Activated naive CD8-positive, alpha-beta T cell treated with anti-CD3 and anti-CD28 coated beads, Interleukin-2, amount 50 U/mL, for 16 hours (primary cell): ENCODE data around the gene STOM.
"Not testable (repeated sequence)": the region's sequence is repeated elsewhere in the genome, so short reads cannot be mapped to it uniquely, and the experiment has no call there.

Experiments
- DNase-seq: peaks from one replicate; pipeline ENCODE4 v3.0.0-alpha.2; 2020; ENCODE audit warnings: low read depth, low spot score

STOM gene

GRCh38 chr9:121301881-121302286 lies 68.2 kb downstream of the STOM start:
- no peak for DNase-seq

GRCh38 chr9:121300283-121301119 lies 69.5 kb downstream of the STOM start:
- no peak for DNase-seq

GRCh38 chr9:121299467-121300282 lies 70.4 kb downstream of the STOM start:
- no peak for DNase-seq

- no peak for DNase-seq
Measured at GRCh38 chr9:121298689-121299466, 71.2 kb downstream of the STOM start.

- DNase-seq, result no peak
Measured at GRCh38 chr9:121298016-121298538, 72.0 kb downstream of the STOM start.

- DNase-seq, result no peak
Measured at GRCh38 chr9:121297389-121297788, 72.7 kb downstream of the STOM start.

- DNase-seq, result no peak
Measured at GRCh38 chr9:121296213-121297127, 73.6 kb downstream of the STOM start.

GRCh38 chr9:121295662-121296191 lies 74.3 kb downstream of the STOM start:
- DNase-seq, result no peak

GRCh38 chr9:121294866-121295661 lies 75.0 kb downstream of the STOM start:
- DNase-seq, result no peak

GRCh38 chr9:121294151-121294743 lies 75.8 kb downstream of the STOM start:
- no peak for DNase-seq

GRCh38 chr9:121292801-121293241 lies 77.2 kb downstream of the STOM start:
- DNase-seq, result no peak

GRCh38 chr9:121292051-121292450 lies 78.0 kb downstream of the STOM start:
- DNase-seq, result no peak

- not testable (repeated sequence) for DNase-seq
Measured at GRCh38 chr9:121291536-121291935, 78.5 kb downstream of the STOM start.

- no peak for DNase-seq
Measured at GRCh38 chr9:121289772-121290370, 80.2 kb downstream of the STOM start.

GRCh38 chr9:121289026-121289771 lies 80.9 kb downstream of the STOM start:
- no peak for DNase-seq
